GM12872 (cell line): Measurements from ENCODE around the gene PIGN.

Experiments used
- CTCF ChIP-seq: IDR thresholded peaks from 3 replicates; pipeline ENCODE4 v1.5.1; 2011; ENCODE audit warnings: low read depth, mild to moderate bottlenecking, low read length, moderate library complexity; ENCODE audit not compliant: insufficient read depth

The PIGN gene

GRCh38 chr18:62061821-62062478 is 124.9 kb downstream of the PIGN start:
- no peak for TF ChIP-seq CTCF

- no peak for TF ChIP-seq CTCF
These were observed 126.0 kb downstream of the PIGN start for GRCh38 chr18:62060820-62061219.

- TF ChIP-seq CTCF, result no peak
These were observed 131.8 kb downstream of the PIGN start for GRCh38 chr18:62054929-62055498.

- no peak for TF ChIP-seq CTCF
These were observed 138.6 kb downstream of the PIGN start for GRCh38 chr18:62048279-62048678.

- no peak for TF ChIP-seq CTCF
These were observed 141.5 kb downstream of the PIGN start for GRCh38 chr18:62045316-62045715.

- TF ChIP-seq CTCF, result no peak
These were observed 142.3 kb downstream of the PIGN start for GRCh38 chr18:62044490-62045000.

GRCh38 chr18:62037989-62038778 is 148.7 kb downstream of the PIGN start:
- TF ChIP-seq CTCF, result no peak
